Mucosa of rectum (tissue), 2 donors: ENCODE results near the gene TRIML1.

Experiments used
- H3K27ac ChIP-seq, 2 donors: one replicate each; pipeline ENCODE4 v1.7.0; 2013; ENCODE audit warnings: inconsistent platforms in 2 of 2, low read depth in 2 of 2, low read length in 2 of 2
- H3K27me3 ChIP-seq, 2 donors: one replicate each; pipeline ENCODE4 v1.7.0; 2013; ENCODE audit warnings: low read length in 2 of 2; ENCODE audit not compliant: control insufficient read depth in 2 of 2, insufficient read depth in 2 of 2
- H3K36me3 ChIP-seq, 2 donors: one replicate each; pipeline ENCODE4 v1.7.0; 2013; ENCODE audit warnings: low read length in 2 of 2; ENCODE audit not compliant: control insufficient read depth in 2 of 2, insufficient read depth in 2 of 2
- H3K4me1 ChIP-seq, 2 donors: one replicate each; pipeline ENCODE4 v1.7.0; 2013; ENCODE audit warnings: low read length in 2 of 2, mild to moderate bottlenecking in 1 of 2; ENCODE audit not compliant: control insufficient read depth in 2 of 2, insufficient read depth in 2 of 2
- H3K4me3 ChIP-seq, 2 donors: one replicate each; pipeline ENCODE4 v1.7.0; 2013; ENCODE audit warnings: low read length in 2 of 2
- H3K9ac ChIP-seq, 2 donors: one replicate each; pipeline ENCODE4 v1.7.0; 2013; ENCODE audit warnings: low read length in 2 of 2, low read depth in 1 of 2, mild to moderate bottlenecking in 1 of 2
- H3K9me3 ChIP-seq, 2 donors: one replicate each; pipeline ENCODE4 v1.7.0; 2013; ENCODE audit warnings: low read length in 2 of 2; ENCODE audit not compliant: control insufficient read depth in 2 of 2
- donor health status: healthy.
- donor health status: Normal muscosa, but diverticular disease.

TRIML1 gene

DNA sequence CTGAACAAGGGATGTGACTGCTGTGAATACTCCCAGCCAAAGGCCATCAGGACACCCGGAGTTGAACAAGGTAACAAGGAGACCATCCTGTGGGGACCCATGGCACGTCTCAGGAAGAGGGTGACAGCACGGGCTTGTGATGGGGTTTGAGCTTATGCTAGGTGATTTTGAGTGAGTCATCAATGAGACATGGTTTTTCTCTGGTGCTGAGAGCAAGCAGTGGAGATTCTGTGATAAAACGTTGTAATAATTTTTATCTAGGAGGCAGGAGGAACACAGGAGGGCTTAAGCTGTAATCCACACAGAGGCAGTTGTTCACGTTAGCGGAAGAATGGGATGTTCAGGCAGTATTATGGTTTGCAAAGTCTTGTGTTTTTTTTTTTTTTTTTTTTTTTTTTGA lies 36.0 kb downstream of the TRIML1 start:
- H3K9me3 ChIP-seq: no peaks in the 10 kb centered on the region
- no peak overlapping the region for H3K27ac ChIP-seq
- no peak overlapping the region for H3K4me3 ChIP-seq
- H3K4me1 ChIP-seq: no peaks in the 10 kb centered on the region
- no peaks in the 10 kb centered on the region for H3K27me3 ChIP-seq
- H3K36me3 ChIP-seq: no peaks in the 10 kb centered on the region
- no peak overlapping the region for H3K9ac ChIP-seq

DNA sequence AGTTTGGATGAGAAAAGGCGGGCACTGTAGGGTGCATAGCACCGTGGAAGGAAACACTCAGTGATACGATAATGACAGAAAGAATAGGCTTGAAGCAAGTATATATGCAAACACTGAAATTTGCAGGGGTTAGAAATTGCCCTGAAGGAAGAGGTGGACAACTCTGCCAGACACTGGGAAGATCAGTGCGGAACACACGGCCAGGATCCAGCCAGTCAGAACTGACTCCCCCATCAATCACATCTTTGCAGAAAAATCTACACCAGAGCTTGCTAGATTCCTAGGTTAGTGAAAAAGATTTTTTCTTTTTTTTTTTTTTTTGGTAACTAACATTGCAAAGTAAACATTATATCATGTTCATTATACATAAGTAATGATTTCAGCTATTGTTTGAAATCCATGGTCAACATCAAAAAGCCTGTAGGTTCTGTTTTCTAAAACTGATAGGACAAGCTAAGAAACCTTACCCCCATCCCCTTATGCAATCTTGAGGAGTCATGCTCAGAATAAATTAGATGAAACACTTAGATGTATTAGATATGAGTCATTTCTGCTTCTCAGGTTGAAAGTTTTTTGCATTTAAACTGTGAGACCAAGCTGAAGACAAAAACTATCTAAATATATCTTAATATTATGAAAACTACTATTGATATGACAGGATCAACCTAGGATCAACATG lies 38.9 kb downstream of the TRIML1 start:
- Histone ChIP-seq H3K9ac (no peak overlapping the region), H3K4me1 (no peaks in the 10 kb centered on the region), H3K27me3 (no peaks in the 10 kb centered on the region), H3K9me3 (no peaks in the 10 kb centered on the region), H3K36me3 (no peaks in the 10 kb centered on the region), H3K4me3 (no peak overlapping the region), H3K27ac (no peak overlapping the region)

DNA sequence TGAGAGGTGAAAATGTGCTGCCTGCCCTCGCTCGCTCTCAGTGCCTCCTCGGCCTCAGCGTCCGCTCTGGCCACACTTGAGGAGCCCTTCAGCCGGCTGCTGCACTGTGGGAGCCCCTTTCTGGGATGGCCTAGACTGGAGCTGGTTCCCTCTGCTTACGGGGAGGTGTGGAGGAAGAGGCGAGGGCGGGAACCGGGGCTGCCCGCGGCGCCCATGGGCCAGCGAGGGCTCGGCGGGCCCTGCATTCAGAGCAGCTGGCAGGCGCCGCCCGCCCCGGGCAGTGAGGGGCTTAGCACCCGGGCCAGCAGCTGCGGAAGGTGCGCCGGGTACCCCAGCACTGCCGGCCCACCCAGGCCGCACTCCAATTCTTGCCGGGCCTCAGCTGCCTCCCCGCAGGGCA lies 39.6 kb downstream of the TRIML1 start:
- Histone ChIP-seq H3K9ac (no peak overlapping the region), H3K4me1 (no peaks in the 10 kb centered on the region), H3K9me3 (no peaks in the 10 kb centered on the region), H3K4me3 (no peak overlapping the region), H3K27me3 (no peaks in the 10 kb centered on the region), H3K36me3 (no peaks in the 10 kb centered on the region), H3K27ac (no peak overlapping the region)

DNA sequence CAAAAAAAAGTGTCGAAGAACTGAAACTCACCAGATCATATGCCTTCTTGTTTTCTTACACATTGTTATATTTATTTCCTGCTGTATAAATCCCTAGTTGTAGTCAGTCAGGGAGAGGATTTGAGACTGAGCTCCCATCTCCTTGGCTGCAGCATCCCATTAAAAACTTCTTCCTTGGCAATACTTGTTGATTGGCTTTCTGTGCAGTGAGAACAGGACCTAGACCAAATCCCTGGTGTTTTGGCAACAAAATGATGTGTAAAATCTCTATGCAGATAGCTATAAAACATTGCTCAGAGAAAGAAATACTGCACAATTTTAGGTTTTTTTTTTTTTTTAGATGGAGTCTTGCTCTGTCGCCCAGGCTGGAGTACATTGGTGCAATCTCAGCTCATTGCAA lies 47.9 kb downstream of the TRIML1 start:
- H3K4me3 ChIP-seq: no peak overlapping the region
- no peaks in the 10 kb centered on the region for H3K36me3 ChIP-seq
- no peaks in the 10 kb centered on the region for H3K9me3 ChIP-seq
- H3K27ac ChIP-seq: no peak overlapping the region
- no peak overlapping the region for H3K9ac ChIP-seq
- no peaks in the 10 kb centered on the region for H3K4me1 ChIP-seq
- H3K27me3 ChIP-seq: no peaks in the 10 kb centered on the region

DNA sequence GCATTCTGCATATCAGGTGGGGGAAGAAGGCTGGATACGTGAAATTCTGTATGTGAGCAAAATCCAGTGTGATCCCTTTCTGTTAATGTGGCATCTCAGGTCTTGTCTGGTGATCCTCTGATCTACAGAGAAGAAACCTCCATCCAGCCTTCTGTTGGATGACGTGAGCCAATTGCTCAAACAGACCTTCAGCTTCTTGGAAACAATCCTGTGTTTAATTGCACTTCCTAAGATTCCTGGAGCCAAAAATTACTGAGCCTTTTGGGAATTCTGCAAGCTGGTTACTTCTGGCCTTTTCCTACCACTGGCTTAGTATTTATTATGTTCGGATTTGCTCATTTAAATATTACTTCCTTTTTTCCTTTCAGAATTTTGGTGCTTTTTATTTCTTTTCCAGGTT lies 51.2 kb downstream of the TRIML1 start:
- Histone ChIP-seq H3K27me3 (no peaks in the 10 kb centered on the region), H3K4me1 (no peaks in the 10 kb centered on the region), H3K9ac (no peak overlapping the region), H3K4me3 (no peak overlapping the region), H3K36me3 (no peaks in the 10 kb centered on the region), H3K27ac (no peak overlapping the region), H3K9me3 (no peaks in the 10 kb centered on the region)

DNA sequence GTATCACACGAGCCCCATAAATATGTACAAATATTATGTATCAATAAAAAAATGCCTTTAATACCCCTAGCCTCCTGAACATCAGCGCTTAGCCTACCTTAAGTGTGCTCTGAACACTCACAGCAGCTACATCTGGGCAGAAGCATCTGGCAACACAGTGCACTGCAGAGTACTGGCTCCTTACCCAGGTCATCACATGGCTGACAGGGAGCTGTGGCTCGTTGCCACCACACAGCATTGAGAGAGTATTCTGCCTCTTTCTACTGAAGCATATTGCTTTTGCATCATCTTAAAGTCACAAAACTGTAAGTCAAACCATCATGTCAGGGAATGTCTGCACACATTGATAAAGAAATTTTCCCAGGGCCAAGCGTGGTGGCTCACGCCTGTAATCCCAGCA lies 55.2 kb downstream of the TRIML1 start:
- no peaks in the 10 kb centered on the region for H3K27me3 ChIP-seq
- no peak overlapping the region for H3K4me3 ChIP-seq
- H3K9ac ChIP-seq: no peak overlapping the region
- no peaks in the 10 kb centered on the region for H3K9me3 ChIP-seq
- H3K27ac ChIP-seq: no peak overlapping the region
- H3K36me3 ChIP-seq: no peaks in the 10 kb centered on the region
- no peaks in the 10 kb centered on the region for H3K4me1 ChIP-seq

DNA sequence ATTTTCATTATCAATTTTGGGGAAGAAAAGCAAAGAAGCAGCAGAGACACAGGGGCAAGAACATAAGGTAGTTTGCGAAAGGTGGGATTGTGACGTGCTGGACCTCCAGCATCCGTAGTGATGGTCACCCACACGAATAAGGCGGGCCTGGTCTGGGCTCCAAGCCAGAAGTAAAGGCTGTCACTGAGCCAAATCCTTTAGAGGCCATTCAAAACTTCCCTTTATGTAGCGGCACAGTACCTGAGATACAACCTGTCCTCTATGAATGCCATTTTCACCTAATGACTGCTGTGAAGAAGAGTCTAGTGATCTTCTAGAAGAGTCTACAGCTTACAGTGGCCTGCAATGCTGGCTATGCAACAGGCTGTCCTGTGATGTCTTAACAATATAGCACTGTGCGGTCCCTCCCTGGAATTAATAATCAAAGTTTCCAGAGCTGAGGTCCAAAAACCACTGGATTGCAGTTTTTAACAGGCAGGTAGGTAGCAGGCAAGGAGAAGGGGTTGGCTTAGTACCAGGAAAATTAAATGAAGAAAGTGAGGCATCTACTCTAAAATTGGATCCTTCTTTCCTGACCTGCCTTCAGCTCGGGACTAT lies 56.2 kb downstream of the TRIML1 start:
- no peak overlapping the region for H3K27ac ChIP-seq
- no peaks in the 10 kb centered on the region for H3K36me3 ChIP-seq
- no peaks in the 10 kb centered on the region for H3K9me3 ChIP-seq
- no peak overlapping the region for H3K4me3 ChIP-seq
- no peaks in the 10 kb centered on the region for H3K27me3 ChIP-seq
- H3K9ac ChIP-seq: no peak overlapping the region
- no peaks in the 10 kb centered on the region for H3K4me1 ChIP-seq

DNA sequence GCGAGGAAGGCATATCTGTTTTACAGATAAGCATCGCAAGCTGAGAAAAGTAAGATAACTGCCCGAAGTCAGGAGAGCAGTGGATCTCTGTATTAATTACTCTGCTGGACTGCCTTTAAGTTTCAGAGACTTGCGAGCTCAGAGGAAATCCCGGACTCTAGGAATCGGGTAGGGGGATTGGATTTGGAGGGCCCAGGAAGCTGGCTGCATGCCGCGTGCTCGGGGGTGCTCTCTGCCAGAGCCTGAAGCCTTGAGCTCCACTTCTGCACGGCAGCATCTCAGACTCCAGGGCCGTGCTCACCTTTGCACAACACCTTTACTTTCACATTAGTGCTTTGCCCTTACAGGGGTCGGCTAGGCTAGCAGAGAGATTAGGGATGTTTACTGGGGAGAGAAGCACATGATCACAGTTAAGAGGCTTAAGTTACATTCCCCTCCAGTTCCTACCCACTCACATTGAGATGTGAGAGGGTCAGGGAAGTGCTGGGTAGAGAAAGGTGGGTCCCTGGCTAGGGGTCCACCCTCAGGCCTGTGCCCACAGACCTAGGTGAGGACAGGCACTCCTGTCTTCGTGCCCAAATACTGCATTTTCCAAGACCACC lies 57.0 kb downstream of the TRIML1 start:
- Histone ChIP-seq H3K27ac (no peak overlapping the region), H3K4me3 (no peak overlapping the region), H3K36me3 (no peaks in the 10 kb centered on the region), H3K4me1 (no peaks in the 10 kb centered on the region), H3K27me3 (no peaks in the 10 kb centered on the region), H3K9ac (no peak overlapping the region), H3K9me3 (no peaks in the 10 kb centered on the region)
